ENCODE results near the gene UCHL5.

DNA sequence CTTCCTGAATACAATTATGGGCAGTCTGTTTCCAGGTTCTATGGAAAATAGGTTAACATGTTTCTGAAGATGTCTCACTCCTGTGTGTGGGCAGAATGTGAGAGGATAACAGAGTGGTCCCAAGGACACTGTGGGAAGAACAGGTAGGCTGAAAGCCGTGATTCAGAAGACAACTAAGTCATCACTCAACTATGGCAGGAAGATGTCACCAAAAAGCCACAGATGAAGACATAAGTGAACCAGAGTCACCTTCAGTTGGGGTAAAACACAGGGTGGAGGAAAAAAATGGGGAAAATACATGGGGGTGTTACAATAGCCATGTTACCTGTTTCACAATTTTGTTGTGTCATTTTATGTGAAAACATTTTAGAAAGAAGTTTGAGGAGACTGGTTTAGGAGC, 75.1 kb downstream of the UCHL5 start:
- TF ChIP-seq, protein P1, sequence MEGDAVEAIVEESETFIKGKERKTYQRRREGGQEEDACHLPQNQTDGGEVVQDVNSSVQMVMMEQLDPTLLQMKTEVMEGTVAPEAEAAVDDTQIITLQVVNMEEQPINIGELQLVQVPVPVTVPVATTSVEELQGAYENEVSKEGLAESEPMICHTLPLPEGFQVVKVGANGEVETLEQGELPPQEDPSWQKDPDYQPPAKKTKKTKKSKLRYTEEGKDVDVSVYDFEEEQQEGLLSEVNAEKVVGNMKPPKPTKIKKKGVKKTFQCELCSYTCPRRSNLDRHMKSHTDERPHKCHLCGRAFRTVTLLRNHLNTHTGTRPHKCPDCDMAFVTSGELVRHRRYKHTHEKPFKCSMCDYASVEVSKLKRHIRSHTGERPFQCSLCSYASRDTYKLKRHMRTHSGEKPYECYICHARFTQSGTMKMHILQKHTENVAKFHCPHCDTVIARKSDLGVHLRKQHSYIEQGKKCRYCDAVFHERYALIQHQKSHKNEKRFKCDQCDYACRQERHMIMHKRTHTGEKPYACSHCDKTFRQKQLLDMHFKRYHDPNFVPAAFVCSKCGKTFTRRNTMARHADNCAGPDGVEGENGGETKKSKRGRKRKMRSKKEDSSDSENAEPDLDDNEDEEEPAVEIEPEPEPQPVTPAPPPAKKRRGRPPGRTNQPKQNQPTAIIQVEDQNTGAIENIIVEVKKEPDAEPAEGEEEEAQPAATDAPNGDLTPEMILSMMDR (IDR thresholded peaks at IDR 0.05) = no peak
- TF ChIP-seq POLR2A (IDR thresholded peaks at IDR 0.05) = no peak
